ENCODE data around the gene RANBP10. TPM values are rescaled to one million over a fixed set of nuclear protein-coding genes. Genes with fewer than 3 reads are reported as not detected.

The RANBP10 gene
- total and polyA plus RNA-seq, 10 of the 15 experiments (the other 5 are each of a cell fraction or from before 2014, with no cell fraction given) = 1.2 to 20.4 (median 10.8) TPM

GRCh38 chr16:67833415-67834241 lies 27.3 kb upstream of the RANBP10 start (continued):
- peak; percentile 85 for TF ChIP-seq MAX (IDR thresholded peaks at IDR 0.05; ENCODE audit: low read depth, low read length)
- TF ChIP-seq EP300 (IDR thresholded peaks at IDR 0.05; ENCODE audit: borderline replicate concordance in 1 of 2, control insufficient read depth in 1 of 2, low read depth in 2 of 2, low read length in 2 of 2) = 0 out of 4 replicates have a peak, but pooled peaks of 1 of the 2 experiments have one; percentile 7
- peak; percentile 83 for TF ChIP-seq TARDBP (IDR thresholded peaks at IDR 0.05; ENCODE audit: borderline replicate concordance)
- peak; percentile 97 for TF ChIP-seq SIX5 (IDR thresholded peaks at IDR 0.05; ENCODE audit: low read depth, low read length, severe bottlenecking)
- no peak for TF ChIP-seq EGR1 (IDR thresholded peaks at IDR 0.05; ENCODE audit: borderline replicate concordance in 1 of 2, low read depth in 2 of 2, low read length in 2 of 2)
- no peak for TF ChIP-seq ZBTB40 (IDR thresholded peaks at IDR 0.05; ENCODE audit: borderline replicate concordance)
- TF ChIP-seq SRF (IDR thresholded peaks at IDR 0.05; ENCODE audit: low read depth in 2 of 2, low read length in 2 of 2) = no peak
- no peak for TF ChIP-seq RAD21 (IDR thresholded peaks at IDR 0.05; ENCODE audit: insufficient read depth, low read depth, low read length)
- TF ChIP-seq PML (IDR thresholded peaks at IDR 0.05; ENCODE audit: low read length) = no peak
- TF ChIP-seq RBBP5 (conservative IDR thresholded peaks at IDR 0.05) = no peak
- TF ChIP-seq POLR2AphosphoS5 (IDR thresholded peaks at IDR 0.05; ENCODE audit: low read length) = peak; percentile 95
- peak; percentile 49 for TF ChIP-seq CREB1 (IDR thresholded peaks at IDR 0.05; ENCODE audit: low read depth)
- no peak; the same call in 1 of the 2 replicates for TF ChIP-seq NRF1 (conservative IDR thresholded peaks at IDR 0.05; ENCODE audit: low read depth, low read length)
- no peak for TF ChIP-seq ZZZ3 (IDR thresholded peaks at IDR 0.05; ENCODE audit: control insufficient read depth, insufficient read length, low read depth)
- TF ChIP-seq RCOR1 (conservative IDR thresholded peaks at IDR 0.05; ENCODE audit: low read depth, low read length) = peak; percentile 97; the same call in 1 of the 2 replicates
- no peak for TF ChIP-seq CBX3 (IDR thresholded peaks at IDR 0.05; ENCODE audit: borderline replicate concordance, low read depth)
- TF ChIP-seq ZNF622 (IDR thresholded peaks at IDR 0.05) = no peak
- TF ChIP-seq BCL3 (IDR thresholded peaks at IDR 0.05; ENCODE audit: borderline replicate concordance, insufficient read depth, low read depth, low read length, poor library complexity, severe bottlenecking) = no peak
- TF ChIP-seq JUND (IDR thresholded peaks at IDR 0.05; ENCODE audit: low read depth, low read length) = no peak
- peak; percentile 73; the same call in 1 of the 2 replicates for TF ChIP-seq SIN3A (IDR thresholded peaks at IDR 0.05; ENCODE audit: low read depth, low read length)
- TF ChIP-seq IKZF1 (conservative IDR thresholded peaks at IDR 0.05) = peak; percentile 83
- no peak for TF ChIP-seq HDGF (IDR thresholded peaks at IDR 0.05)
- TF ChIP-seq BHLHE40 (IDR thresholded peaks at IDR 0.05; ENCODE audit: borderline replicate concordance in 1 of 2, low read depth in 2 of 2, low read length in 1 of 2) = peak; percentile 26 to 85; a peak in 2 of 4 replicates
- TF ChIP-seq SUPT20H (IDR thresholded peaks at IDR 0.05; ENCODE audit: borderline replicate concordance, control insufficient read depth, low read depth, low read length) = no peak
- peak; percentile 49; the same call in 1 of the 2 replicates for TF ChIP-seq PAX5 (IDR thresholded peaks at IDR 0.05; ENCODE audit: borderline replicate concordance, low read depth, low read length)
